GM21723 (cell line): ENCODE results near the gene ZNRF3.

Experiments used
- ATAC-seq: cut with Tn5 transposase; IDR thresholded peaks from one replicate; pipeline ENCODE4 v1.9.1; 2021; ENCODE audit warnings: mild to moderate bottlenecking, moderate library complexity; ENCODE audit not compliant: unreplicated experiment

ZNRF3 gene

GRCh38 chr22:28950617-28951411 is 67.4 kb downstream of the ZNRF3 start:
- no peak for ATAC-seq

GRCh38 chr22:28951530-28951929 is 68.2 kb downstream of the ZNRF3 start:
- ATAC-seq = no peak

- no peak for ATAC-seq
These were observed 68.7 kb downstream of the ZNRF3 start for GRCh38 chr22:28951969-28952521.

- ATAC-seq = no peak
These were observed 69.5 kb downstream of the ZNRF3 start for GRCh38 chr22:28952857-28953256.

GRCh38 chr22:28953403-28953802 is 70.0 kb downstream of the ZNRF3 start:
- no peak for ATAC-seq

- ATAC-seq = no peak
These were observed 70.9 kb downstream of the ZNRF3 start for GRCh38 chr22:28953976-28954880.

- ATAC-seq = no peak
These were observed 72.4 kb downstream of the ZNRF3 start for GRCh38 chr22:28955817-28956216.

- ATAC-seq = no peak
These were observed 73.1 kb downstream of the ZNRF3 start for GRCh38 chr22:28956506-28956905.

- no peak for ATAC-seq
These were observed 75.2 kb downstream of the ZNRF3 start for GRCh38 chr22:28958611-28959010.

GRCh38 chr22:28962042-28962554 is 78.7 kb downstream of the ZNRF3 start:
- ATAC-seq = no peak

GRCh38 chr22:28963362-28963761 is 80.0 kb downstream of the ZNRF3 start:
- no peak for ATAC-seq

- ATAC-seq = no peak
These were observed 83.8 kb downstream of the ZNRF3 start for GRCh38 chr22:28967163-28967665.

GRCh38 chr22:28967969-28968368 is 84.6 kb downstream of the ZNRF3 start:
- ATAC-seq = no peak

GRCh38 chr22:28969401-28970168 is 86.2 kb downstream of the ZNRF3 start:
- no peak for ATAC-seq

- ATAC-seq = no peak
These were observed 90.0 kb downstream of the ZNRF3 start for GRCh38 chr22:28973352-28973751.

GRCh38 chr22:28977060-28977459 is 93.7 kb downstream of the ZNRF3 start:
- no peak for ATAC-seq

GRCh38 chr22:28977481-28977971 is 94.2 kb downstream of the ZNRF3 start:
- ATAC-seq = no peak

GRCh38 chr22:28978158-28978557 is 94.8 kb downstream of the ZNRF3 start:
- no peak for ATAC-seq

- no peak for ATAC-seq
These were observed 95.8 kb downstream of the ZNRF3 start for GRCh38 chr22:28978863-28979796.
